ENCODE data around the gene LGALS9C.
"Not testable (repeated sequence)": the region's sequence is repeated elsewhere in the genome, so short reads cannot be mapped to it uniquely, and the experiment has no call there.

LGALS9C gene

DNA sequence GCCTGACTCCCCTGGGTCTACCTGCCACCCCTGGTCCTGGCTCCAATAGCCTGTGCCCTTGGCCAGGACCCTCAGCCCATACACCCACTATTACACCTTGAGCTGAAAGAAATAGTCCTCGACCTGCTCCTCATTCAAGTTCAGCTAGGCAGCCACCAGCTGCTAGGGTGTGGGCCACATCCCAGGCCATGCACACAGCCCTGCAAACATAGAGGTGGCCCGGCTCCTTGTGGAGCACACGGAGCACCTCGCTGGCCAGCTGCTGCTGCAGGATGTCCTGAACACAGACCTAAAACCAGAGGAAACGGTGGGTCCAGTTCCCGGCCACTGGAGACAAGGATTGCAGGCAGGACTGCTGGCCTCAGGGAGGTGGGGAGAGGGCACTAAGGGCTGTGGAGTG lies 22.5 kb downstream of the LGALS9C start:
- not testable (repeated sequence) for H3K9me3 Mint-ChIP-seq; H3K4me1 Mint-ChIP-seq; H3K4me3 Mint-ChIP-seq; DNase-seq (ENCODE audit: low spot score in 2 of 2); ATAC-seq; H3K36me3 Mint-ChIP-seq; H3K27ac Mint-ChIP-seq

- H3K4me1 Mint-ChIP-seq; ATAC-seq; H3K36me3 Mint-ChIP-seq; H3K9me3 Mint-ChIP-seq; DNase-seq (ENCODE audit: low spot score in 2 of 2); H3K4me3 Mint-ChIP-seq; H3K27ac Mint-ChIP-seq: not testable (repeated sequence)
Measured at GRCh38 chr17:18499756-18500155, 23.2 kb downstream of the LGALS9C start.

- not testable (repeated sequence) for H3K4me1 Mint-ChIP-seq
Measured at GRCh38 chr17:18500281-18500680, 23.7 kb downstream of the LGALS9C start.

DNA sequence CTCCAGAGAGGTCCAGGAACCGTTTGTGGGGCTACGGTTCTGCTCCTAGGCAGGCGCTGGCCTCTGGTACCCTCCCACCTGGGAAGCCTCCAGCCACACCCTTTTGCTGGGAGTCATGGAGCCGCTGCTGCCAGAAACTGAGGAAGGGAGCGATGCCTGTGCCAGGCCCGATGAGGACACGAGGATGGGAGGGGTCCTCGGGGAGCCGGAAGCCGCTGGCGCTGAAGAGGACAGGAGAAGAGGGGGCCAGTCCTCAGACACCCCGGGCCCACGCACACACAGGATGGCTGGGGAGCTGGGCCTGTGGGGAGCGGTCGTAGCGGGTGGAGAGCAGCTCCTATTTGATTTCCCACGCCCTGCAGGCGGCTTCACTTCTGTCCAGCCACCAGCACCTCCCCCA lies 24.2 kb downstream of the LGALS9C start:
- not testable (repeated sequence) for H3K4me3 Mint-ChIP-seq; DNase-seq (ENCODE audit: low spot score in 2 of 2); H3K4me1 Mint-ChIP-seq; H3K36me3 Mint-ChIP-seq; H3K27ac Mint-ChIP-seq; H3K9me3 Mint-ChIP-seq; ATAC-seq

More at GRCh38 chr17:18500281-18500680, 23.7 kb downstream of the LGALS9C start:
- not testable (repeated sequence) for H3K27ac Mint-ChIP-seq; H3K9me3 Mint-ChIP-seq; H3K36me3 Mint-ChIP-seq; ATAC-seq; DNase-seq (ENCODE audit: low spot score in 2 of 2); H3K4me3 Mint-ChIP-seq

DNA sequence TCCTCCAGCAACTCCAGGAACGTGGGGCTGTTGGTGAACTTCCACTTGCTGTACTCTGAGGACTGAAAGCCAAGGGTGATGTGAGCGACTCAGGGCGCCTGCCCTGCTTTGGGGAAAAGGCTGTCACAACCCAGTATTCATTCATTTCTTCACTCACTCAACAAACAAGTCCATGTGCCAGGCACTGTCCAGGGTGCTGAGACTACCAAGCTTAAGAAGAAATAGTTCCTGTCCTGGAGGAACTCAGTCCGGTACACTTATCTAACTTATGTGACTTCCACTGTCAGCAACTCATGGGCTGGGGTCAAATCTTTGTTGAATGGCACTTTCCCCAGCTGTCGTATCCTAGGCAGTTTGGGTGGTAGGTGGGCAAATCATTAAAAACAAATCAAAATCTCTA lies 26.6 kb downstream of the LGALS9C start:
- not testable (repeated sequence) for H3K4me1 Mint-ChIP-seq; ATAC-seq; H3K4me3 Mint-ChIP-seq; H3K9me3 Mint-ChIP-seq; H3K36me3 Mint-ChIP-seq; DNase-seq (ENCODE audit: low spot score in 2 of 2); H3K27ac Mint-ChIP-seq

- not testable (repeated sequence) for ATAC-seq; H3K36me3 Mint-ChIP-seq; H3K9me3 Mint-ChIP-seq; H3K27ac Mint-ChIP-seq; H3K4me1 Mint-ChIP-seq; H3K4me3 Mint-ChIP-seq; DNase-seq (ENCODE audit: low spot score in 2 of 2)
Measured at GRCh38 chr17:18507729-18508128, 31.1 kb downstream of the LGALS9C start.

DNA sequence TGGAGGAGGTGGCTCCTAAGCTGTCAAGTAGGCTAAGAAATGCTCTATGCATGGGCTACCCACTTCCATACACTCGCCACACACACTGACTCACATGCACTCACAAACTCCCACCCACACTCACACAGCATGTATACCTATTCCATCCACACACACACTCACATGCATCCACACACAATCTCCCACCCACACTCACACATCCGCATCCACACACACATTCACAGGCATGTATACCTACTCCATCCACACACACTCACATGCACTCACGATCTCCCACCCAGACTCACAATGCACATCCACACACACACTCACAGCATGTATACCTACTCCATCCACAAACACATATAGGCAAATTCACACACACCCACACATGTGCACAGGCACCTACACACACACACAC lies 32.1 kb downstream of the LGALS9C start:
- H3K36me3 Mint-ChIP-seq; DNase-seq (ENCODE audit: low spot score in 2 of 2); ATAC-seq; H3K4me1 Mint-ChIP-seq; H3K4me3 Mint-ChIP-seq; H3K9me3 Mint-ChIP-seq; H3K27ac Mint-ChIP-seq: not testable (repeated sequence)

DNA sequence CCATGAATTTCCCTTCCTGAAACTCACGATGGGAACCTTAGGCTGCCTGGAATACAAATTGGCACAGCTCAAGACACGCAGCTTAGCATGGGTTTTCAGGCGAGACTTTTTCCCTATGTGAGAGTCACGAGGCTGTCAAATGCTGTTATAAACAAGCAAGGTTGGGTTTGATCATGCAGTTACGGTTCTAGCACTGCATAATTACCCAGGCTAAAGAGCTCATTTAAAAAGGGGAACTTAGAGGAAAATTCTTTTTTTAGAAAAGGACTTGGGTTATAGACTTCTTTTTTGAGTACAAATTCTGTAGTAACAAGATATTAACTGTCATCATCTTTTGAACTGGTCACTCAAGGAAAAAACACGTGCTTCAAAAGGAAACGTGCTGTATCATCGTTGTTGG lies 44.5 kb downstream of the LGALS9C start:
- not testable (repeated sequence) for H3K27ac Mint-ChIP-seq; H3K4me3 Mint-ChIP-seq; ATAC-seq; DNase-seq (ENCODE audit: low spot score in 2 of 2); H3K4me1 Mint-ChIP-seq; H3K36me3 Mint-ChIP-seq; H3K9me3 Mint-ChIP-seq

- not testable (repeated sequence) for H3K36me3 Mint-ChIP-seq; H3K4me3 Mint-ChIP-seq; H3K27ac Mint-ChIP-seq; ATAC-seq; H3K4me1 Mint-ChIP-seq; H3K9me3 Mint-ChIP-seq; DNase-seq (ENCODE audit: low spot score in 2 of 2)
Measured at GRCh38 chr17:18525015-18525414, 48.4 kb downstream of the LGALS9C start.

- not testable (repeated sequence) for H3K27ac Mint-ChIP-seq; DNase-seq (ENCODE audit: low spot score in 2 of 2); ATAC-seq; H3K36me3 Mint-ChIP-seq; H3K9me3 Mint-ChIP-seq; H3K4me1 Mint-ChIP-seq; H3K4me3 Mint-ChIP-seq
Measured at GRCh38 chr17:18526168-18526800, 49.7 kb downstream of the LGALS9C start.

DNA sequence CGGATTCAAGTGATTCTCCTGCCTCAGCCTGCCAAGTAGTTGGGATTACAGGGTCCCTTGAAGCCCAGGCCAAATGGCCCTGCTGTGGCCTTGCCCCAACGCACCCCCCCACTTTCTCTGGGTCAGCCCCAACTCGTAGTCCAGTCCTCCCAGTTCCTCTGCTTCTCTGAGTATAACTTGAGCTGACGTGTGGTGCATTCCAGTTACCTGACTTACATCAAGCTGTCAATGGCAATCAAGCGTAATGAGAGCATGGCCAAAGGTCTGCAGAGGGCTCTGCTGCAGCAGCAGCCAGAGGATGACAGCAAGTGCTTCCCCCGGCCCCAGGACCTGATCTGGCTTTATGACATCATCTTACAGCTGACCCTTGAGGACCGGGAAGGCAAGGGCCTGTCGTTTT lies 50.8 kb downstream of the LGALS9C start:
- H3K36me3 Mint-ChIP-seq; H3K27ac Mint-ChIP-seq; H3K4me3 Mint-ChIP-seq; ATAC-seq; H3K9me3 Mint-ChIP-seq; DNase-seq (ENCODE audit: low spot score in 2 of 2); H3K4me1 Mint-ChIP-seq: not testable (repeated sequence)

DNA sequence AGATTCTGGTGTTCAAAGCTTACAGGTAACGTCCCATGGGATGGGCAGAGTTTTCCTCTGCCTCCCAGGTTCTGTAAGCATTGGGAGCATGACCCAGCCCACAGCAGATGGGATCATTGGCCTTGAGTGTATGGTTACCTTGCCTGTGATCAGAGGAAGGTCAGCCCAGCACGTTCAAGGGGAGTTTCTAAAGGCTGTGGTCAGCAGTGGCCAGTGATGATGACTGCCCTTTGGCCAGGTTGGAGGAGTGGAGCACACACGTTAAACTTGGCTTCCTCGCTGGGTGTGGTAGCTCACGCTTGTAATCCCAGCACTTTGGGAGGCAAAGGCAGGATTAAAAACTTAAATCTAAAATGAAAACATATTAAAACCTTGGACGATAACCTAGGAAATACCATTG lies 51.8 kb downstream of the LGALS9C start:
- DNase-seq (ENCODE audit: low spot score in 2 of 2); H3K36me3 Mint-ChIP-seq; ATAC-seq; H3K4me1 Mint-ChIP-seq; H3K4me3 Mint-ChIP-seq; H3K27ac Mint-ChIP-seq; H3K9me3 Mint-ChIP-seq: not testable (repeated sequence)

DNA sequence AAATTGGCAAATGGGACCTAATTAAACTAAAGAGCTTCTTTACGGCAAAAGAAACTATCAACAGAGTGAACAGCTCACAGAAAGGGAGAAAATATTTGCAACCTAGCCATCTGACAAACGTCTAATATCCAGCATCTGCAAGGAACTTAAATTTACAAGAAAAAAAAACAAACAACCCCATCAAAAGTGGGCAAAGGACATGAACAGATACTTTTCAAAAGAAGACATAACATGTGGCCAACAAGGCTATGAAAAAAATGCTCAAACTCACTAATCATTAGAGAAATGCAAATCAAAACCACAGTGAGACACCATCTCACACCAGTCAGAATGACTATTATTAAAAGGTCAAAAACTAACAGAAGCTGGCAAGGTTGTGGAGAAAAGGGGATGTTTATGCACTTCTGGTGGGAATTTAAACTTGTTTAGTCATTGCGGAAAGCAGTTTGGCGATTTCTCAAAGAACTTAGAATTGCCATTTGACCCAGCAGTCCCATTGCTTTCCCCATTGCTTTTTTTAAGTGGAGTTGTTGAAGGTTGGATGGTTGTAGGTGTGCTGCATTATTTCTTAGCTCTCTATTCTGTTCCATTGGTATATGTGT lies 52.4 kb downstream of the LGALS9C start:
- not testable (repeated sequence) for H3K27ac Mint-ChIP-seq, ATAC-seq, H3K9me3 Mint-ChIP-seq

DNA sequence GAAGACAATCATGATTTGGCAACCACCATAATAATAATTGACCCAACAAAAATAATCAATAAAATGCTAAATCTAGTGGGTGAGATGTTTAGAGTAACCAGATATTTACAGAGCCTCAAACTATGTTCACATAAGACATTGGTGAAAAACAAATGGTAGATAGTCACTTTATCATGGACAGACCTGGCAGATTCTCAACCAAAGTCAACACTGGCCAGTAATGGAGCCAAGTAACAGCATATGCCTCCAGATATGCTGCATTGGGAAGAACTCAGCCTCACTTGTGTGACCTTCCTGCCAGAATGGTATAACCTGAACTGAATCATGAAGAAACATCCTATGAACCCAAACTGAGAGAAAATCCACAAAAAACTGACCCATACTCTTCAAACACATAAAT lies 53.8 kb downstream of the LGALS9C start:
- not testable (repeated sequence) for H3K36me3 Mint-ChIP-seq; H3K4me1 Mint-ChIP-seq; H3K27ac Mint-ChIP-seq; H3K4me3 Mint-ChIP-seq; ATAC-seq; H3K9me3 Mint-ChIP-seq; DNase-seq (ENCODE audit: low spot score in 2 of 2)

More for the DNA sequence above, 52.4 kb downstream of the LGALS9C start:
- DNase-seq (ENCODE audit: low spot score in 2 of 2); H3K4me1 Mint-ChIP-seq; H3K4me3 Mint-ChIP-seq; H3K36me3 Mint-ChIP-seq: not testable (repeated sequence)

GRCh38 chr17:18542234-18542633 lies 65.6 kb downstream of the LGALS9C start:
- H3K27ac Mint-ChIP-seq; DNase-seq (ENCODE audit: low spot score in 2 of 2); H3K9me3 Mint-ChIP-seq; ATAC-seq; H3K4me1 Mint-ChIP-seq; H3K36me3 Mint-ChIP-seq; H3K4me3 Mint-ChIP-seq: not testable (repeated sequence)

- not testable (repeated sequence) for H3K36me3 Mint-ChIP-seq; H3K4me3 Mint-ChIP-seq; H3K9me3 Mint-ChIP-seq; H3K27ac Mint-ChIP-seq; H3K4me1 Mint-ChIP-seq; ATAC-seq; DNase-seq (ENCODE audit: low spot score in 2 of 2)
Measured at GRCh38 chr17:18542907-18543306, 66.3 kb downstream of the LGALS9C start.

Data from stimulated activated effector memory CD8-positive, alpha-beta T cell treated with anti-CD3 and anti-CD28 coated beads, Interleukin-12 subunit alpha, Interleukin-12 subunit beta, amount 100 ng/mL, for 72 hours (primary cell).